Hepatocyte (in vitro differentiated cells): Measurements from ENCODE around the gene ACACB. TPM values are rescaled to one million over a fixed set of nuclear protein-coding genes. Genes with fewer than 3 reads are reported as not detected.

ENCODE experiments used
- DNase-seq: peaks from one replicate; pipeline ENCODE4 v3.0.0-alpha.2; 2016; ENCODE audit warnings: low spot score
- H2AFZ ChIP-seq: fragments of 200-600 bp; sonication (generic); 2 replicates; pipeline ENCODE4 v1.6.0; 2016; ENCODE audit warnings: antibody characterized with exemption, mild to moderate bottlenecking
- H3K27ac ChIP-seq: fragments of 200-600 bp; sonication (generic); 2 replicates; pipeline ENCODE4 v1.5.1; 2016; ENCODE audit warnings: mild to moderate bottlenecking
- H3K27me3 ChIP-seq: fragments of 200-600 bp; sonication (generic); 2 replicates; pipeline ENCODE4 v1.6.1; 2016
- H3K36me3 ChIP-seq: fragments of 200-600 bp; sonication (generic); replicated peaks from 2 replicates; pipeline ENCODE4 v1.5.1; 2016; ENCODE audit warnings: low read depth; ENCODE audit not compliant: insufficient read depth
- H3K4me1 ChIP-seq: fragments of 200-600 bp; sonication (generic); 2 replicates; pipeline ENCODE4 v1.5.1; 2016; ENCODE audit warnings: mild to moderate bottlenecking, moderate library complexity; ENCODE audit not compliant: insufficient read depth
- H3K4me2 ChIP-seq: fragments of 200-600 bp; sonication (generic); 2 replicates; pipeline ENCODE4 v1.6.0; 2016
- H3K4me3 ChIP-seq: fragments of 200-600 bp; sonication (generic); 2 replicates; pipeline ENCODE4 v1.5.1; 2016; ENCODE audit warnings: mild to moderate bottlenecking
- H3K79me2 ChIP-seq: fragments of 200-600 bp; sonication (generic); 2 replicates; pipeline ENCODE4 v1.6.0; 2017; ENCODE audit warnings: mild to moderate bottlenecking
- H3K9me2 ChIP-seq: fragments of 200-600 bp; sonication (generic); replicated peaks from 2 replicates; pipeline ENCODE4 v1.6.0; 2017; ENCODE audit warnings: mild to moderate bottlenecking; ENCODE audit not compliant: insufficient read depth
- H3K9me3 ChIP-seq: fragments of 200-600 bp; sonication (generic); 2 replicates; pipeline ENCODE4 v1.5.1; 2016; ENCODE audit warnings: low read depth, mild to moderate bottlenecking
- H4K20me1 ChIP-seq: fragments of 200-600 bp; sonication (generic); 2 replicates; pipeline ENCODE4 v1.6.0; 2016; ENCODE audit warnings: mild to moderate bottlenecking; ENCODE audit not compliant: insufficient read depth, poor library complexity, severe bottlenecking
- CTCF ChIP-seq: fragments of 200-600 bp; sonication (generic); IDR thresholded peaks from 2 replicates; pipeline ENCODE4 v1.5.1; 2016; ENCODE audit warnings: antibody characterized with exemption, mild to moderate bottlenecking; ENCODE audit not compliant: poor library complexity
- EZH2 ChIP-seq: fragments of 200-600 bp; sonication (generic); IDR thresholded peaks from 2 replicates; pipeline ENCODE4 v1.6.1; 2016; ENCODE audit warnings: antibody characterized with exemption, mild to moderate bottlenecking, borderline replicate concordance
- EZH2phosphoT487 ChIP-seq: fragments of 200-600 bp; sonication (generic); IDR thresholded peaks from one replicate; pipeline ENCODE4 v1.6.1; 2018; ENCODE audit warnings: antibody characterized with exemption, mild to moderate bottlenecking, low read depth, moderate library complexity; ENCODE audit not compliant: unreplicated experiment, severe bottlenecking
- WGBS: methylation state at CpG from one replicate; pipeline ENCODE4 v1.1.6; 2016; ENCODE audit warnings: low lambda C conversion rate; ENCODE audit errors: missing lambda C conversion rate; 5-methylcytosine and 5-hydroxymethylcytosine counted together
- polyA plus RNA-seq: library from polyadenylated mRNA; unstranded; fragments of >200 nt; fragmentation: Nextera tagmentation; extraction: Ambion mirVana; gene quantifications from 2 replicates; pipeline ENCODE4 v1.2.1, GENCODE V29; 2016
- total RNA-seq: library from RNA; depleted of rRNA; stranded (reverse); fragments of >200 nt; gene quantifications from 2 replicates; pipeline ENCODE4 v1.2.3, GENCODE V29; 2014

ACACB gene
- total and polyA plus RNA-seq, 2 experiments from 2014 or later: 3.9 to 9.3 TPM

GRCh38 chr12:109273354-109273753 is 157.0 kb downstream of the ACACB start:
- H4K20me1 ChIP-seq: no peaks in the 10 kb centered on the region
- H3K4me2 ChIP-seq: no peak overlapping the region
- no peak for DNase-seq
- WGBS: 26% methylated on average over 16 of the region's 16 CpGs
- H3K27ac ChIP-seq: no peak overlapping the region
- peaks cover 5% of the 10 kb centered on the region for H3K4me1 ChIP-seq
- no peaks in the 10 kb centered on the region for H3K27me3 ChIP-seq
- no peaks in the 10 kb centered on the region for H3K36me3 ChIP-seq
- TF ChIP-seq CTCF (no peak), EZH2 (no peak), EZH2phosphoT487 (no peak)
- H3K79me2 ChIP-seq: no peaks in the 10 kb centered on the region
- no peak overlapping the region for H3K4me3 ChIP-seq
- no peaks in the 10 kb centered on the region for H3K9me2 ChIP-seq
- H2AFZ ChIP-seq: no peak overlapping the region
- no peaks in the 10 kb centered on the region for H3K9me3 ChIP-seq

- Histone ChIP-seq H3K36me3 (no peaks in the 10 kb centered on the region), H3K9me2 (no peaks in the 10 kb centered on the region), H3K4me1 (peaks cover 8% of the 10 kb centered on the region), H3K27me3 (no peaks in the 10 kb centered on the region), H3K9me3 (no peaks in the 10 kb centered on the region), H2AFZ (no peak overlapping the region), H4K20me1 (no peaks in the 10 kb centered on the region), H3K79me2 (no peaks in the 10 kb centered on the region), H3K27ac (no peak overlapping the region), H3K4me2 (no peak overlapping the region), H3K4me3 (no peak overlapping the region)
- no peak for TF ChIP-seq CTCF
- WGBS: 90% methylated on average over 1 of the region's 1 CpG
- DNase-seq: no peak
These were observed 158.0 kb downstream of the ACACB start for GRCh38 chr12:109274381-109274780.

GRCh38 chr12:109275173-109275572 is 158.8 kb downstream of the ACACB start:
- TF ChIP-seq EZH2phosphoT487: no peak
- Histone ChIP-seq H3K27me3 (no peaks in the 10 kb centered on the region), H3K9me3 (no peaks in the 10 kb centered on the region), H3K4me1 (peaks cover 8% of the 10 kb centered on the region), H3K27ac (no peak overlapping the region), H4K20me1 (no peaks in the 10 kb centered on the region), H3K4me3 (no peak overlapping the region), H3K4me2 (no peak overlapping the region), H3K9me2 (no peaks in the 10 kb centered on the region), H2AFZ (no peak overlapping the region), H3K36me3 (no peaks in the 10 kb centered on the region), H3K79me2 (no peaks in the 10 kb centered on the region)
- 63% methylated on average over 4 of the region's 4 CpGs for WGBS
- DNase-seq: no peak

- Histone ChIP-seq H4K20me1 (no peaks in the 10 kb centered on the region), H3K36me3 (no peaks in the 10 kb centered on the region), H3K9me3 (no peaks in the 10 kb centered on the region), H3K4me3 (no peak overlapping the region), H3K27ac (no peak overlapping the region), H3K27me3 (no peaks in the 10 kb centered on the region), H2AFZ (no peak overlapping the region), H3K4me1 (peaks cover 8% of the 10 kb centered on the region), H3K9me2 (no peaks in the 10 kb centered on the region), H3K79me2 (no peaks in the 10 kb centered on the region), H3K4me2 (no peak overlapping the region)
- DNase-seq: no peak
- 90% methylated on average over 5 of the region's 5 CpGs for WGBS
- TF ChIP-seq EZH2phosphoT487 (no peak), EZH2 (no peak), CTCF (no peak)
These were observed 159.8 kb downstream of the ACACB start for GRCh38 chr12:109276160-109276559.
